DMS 273 treated with DMSO at 0.1 percent for 48 hours (cell line): ENCODE results near the gene SLC22A31.
"Not testable (repeated sequence)": the region's sequence is repeated elsewhere in the genome, so short reads cannot be mapped to it uniquely, and the experiment has no call there.

Experiments used
- DNase-seq: peaks from one replicate; lab custom pipeline; 2025; lab: John Stamatoyannopoulos, UW

Gene SLC22A31

GRCh38 chr16:89192956-89193575 lies 7.3 kb downstream of the SLC22A31 start:
- DNase-seq, result no peak

GRCh38 chr16:89192186-89192955 lies 8.0 kb downstream of the SLC22A31 start:
- DNase-seq, result not testable (repeated sequence)

- no peak for DNase-seq
These were observed 8.5 kb downstream of the SLC22A31 start for GRCh38 chr16:89191901-89192185.

- no peak for DNase-seq
These were observed 9.1 kb downstream of the SLC22A31 start for GRCh38 chr16:89191033-89191900.

- no peak for DNase-seq
These were observed 10.0 kb downstream of the SLC22A31 start for GRCh38 chr16:89190150-89190958.

GRCh38 chr16:89189358-89190025 lies 10.8 kb downstream of the SLC22A31 start:
- no peak for DNase-seq

- not testable (repeated sequence) for DNase-seq
These were observed 11.6 kb downstream of the SLC22A31 start for GRCh38 chr16:89188471-89189357.

- DNase-seq, result no peak
These were observed 12.5 kb downstream of the SLC22A31 start for GRCh38 chr16:89187770-89188392.

- no peak for DNase-seq
These were observed 13.1 kb downstream of the SLC22A31 start for GRCh38 chr16:89187032-89187769.

- DNase-seq, result not testable (repeated sequence)
These were observed 13.7 kb downstream of the SLC22A31 start for GRCh38 chr16:89186593-89187031.

- not testable (repeated sequence) for DNase-seq
These were observed 14.3 kb downstream of the SLC22A31 start for GRCh38 chr16:89185887-89186592.

GRCh38 chr16:89184933-89185794 lies 15.2 kb downstream of the SLC22A31 start:
- DNase-seq, result no peak

- no peak for DNase-seq
These were observed 15.7 kb downstream of the SLC22A31 start for GRCh38 chr16:89184677-89184932.

- DNase-seq, result no peak
These were observed 16.2 kb downstream of the SLC22A31 start for GRCh38 chr16:89183975-89184676.

GRCh38 chr16:89183463-89183862 lies 16.9 kb downstream of the SLC22A31 start:
- no peak for DNase-seq

GRCh38 chr16:89179656-89180315 lies 20.6 kb downstream of the SLC22A31 start:
- DNase-seq, result no peak

GRCh38 chr16:89179148-89179484 lies 21.2 kb downstream of the SLC22A31 start:
- no peak for DNase-seq
